NB4 (cell line): Measurements from ENCODE around the gene CLIC3.

Experiments used
- POLR2A ChIP-seq: IDR thresholded peaks from 2 replicates; pipeline ENCODE4 v1.6.1; 2011; ENCODE audit warnings: mild to moderate bottlenecking; ENCODE audit not compliant: insufficient read length; ENCODE audit errors: extremely low read depth
- TF ChIP-seq, protein P1 (sequence below): IDR thresholded peaks from one replicate; pipeline ENCODE4 v1.5.1; 2012; ENCODE audit warnings: low read depth, low read length

- TF ChIP-seq, protein P1, sequence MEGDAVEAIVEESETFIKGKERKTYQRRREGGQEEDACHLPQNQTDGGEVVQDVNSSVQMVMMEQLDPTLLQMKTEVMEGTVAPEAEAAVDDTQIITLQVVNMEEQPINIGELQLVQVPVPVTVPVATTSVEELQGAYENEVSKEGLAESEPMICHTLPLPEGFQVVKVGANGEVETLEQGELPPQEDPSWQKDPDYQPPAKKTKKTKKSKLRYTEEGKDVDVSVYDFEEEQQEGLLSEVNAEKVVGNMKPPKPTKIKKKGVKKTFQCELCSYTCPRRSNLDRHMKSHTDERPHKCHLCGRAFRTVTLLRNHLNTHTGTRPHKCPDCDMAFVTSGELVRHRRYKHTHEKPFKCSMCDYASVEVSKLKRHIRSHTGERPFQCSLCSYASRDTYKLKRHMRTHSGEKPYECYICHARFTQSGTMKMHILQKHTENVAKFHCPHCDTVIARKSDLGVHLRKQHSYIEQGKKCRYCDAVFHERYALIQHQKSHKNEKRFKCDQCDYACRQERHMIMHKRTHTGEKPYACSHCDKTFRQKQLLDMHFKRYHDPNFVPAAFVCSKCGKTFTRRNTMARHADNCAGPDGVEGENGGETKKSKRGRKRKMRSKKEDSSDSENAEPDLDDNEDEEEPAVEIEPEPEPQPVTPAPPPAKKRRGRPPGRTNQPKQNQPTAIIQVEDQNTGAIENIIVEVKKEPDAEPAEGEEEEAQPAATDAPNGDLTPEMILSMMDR: no peak
- no peak for TF ChIP-seq POLR2A
These were observed 47.0 kb downstream of the CLIC3 start for GRCh38 chr9:136949239-136949816.
